ENCODE results near the gene JARID2. TPM values are rescaled to one million over a fixed set of nuclear protein-coding genes. Genes with fewer than 3 reads are reported as not detected.
A peak's percentile ranks its signal among the peaks of the same experiment; 100 is the strongest.

Gene JARID2
- total RNA-seq, 6 experiments from 2014 or later: 2.5 to 3.9 (median 3.0) TPM

DNA sequence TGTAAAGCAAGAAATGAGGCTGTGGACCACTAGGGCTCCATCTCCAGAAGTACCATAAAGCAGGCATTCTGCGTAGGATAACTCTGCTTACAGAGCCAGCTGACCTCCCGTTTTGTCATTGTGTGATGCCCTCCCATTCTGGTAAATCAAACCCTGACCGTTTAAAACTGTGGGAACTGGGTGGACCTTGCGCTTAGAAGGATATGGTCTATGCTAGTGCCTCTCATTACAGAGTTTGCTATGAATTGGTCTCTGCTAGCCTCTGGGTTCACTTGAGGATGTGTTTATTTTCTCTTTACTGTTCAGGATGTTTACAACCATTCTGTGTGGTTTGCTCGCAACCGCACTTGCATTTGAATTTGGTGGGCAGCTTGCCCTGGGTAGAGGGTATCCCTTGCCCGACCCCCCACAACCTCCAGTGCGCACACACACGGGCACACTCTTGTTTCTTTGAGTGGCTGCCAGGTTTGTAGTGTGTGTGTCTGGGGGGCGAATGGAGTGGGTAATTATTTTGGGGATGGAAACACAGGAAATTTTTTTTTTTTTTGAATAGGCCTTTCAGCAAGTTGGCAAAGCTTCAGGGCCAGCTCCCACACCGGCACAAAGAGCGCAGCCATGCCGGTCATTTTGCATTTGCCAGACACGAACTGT, 198.3 kb downstream of the JARID2 start:
- TF ChIP-seq POLR2A (IDR thresholded peaks at IDR 0.05): no peak
- TF ChIP-seq, protein P1, sequence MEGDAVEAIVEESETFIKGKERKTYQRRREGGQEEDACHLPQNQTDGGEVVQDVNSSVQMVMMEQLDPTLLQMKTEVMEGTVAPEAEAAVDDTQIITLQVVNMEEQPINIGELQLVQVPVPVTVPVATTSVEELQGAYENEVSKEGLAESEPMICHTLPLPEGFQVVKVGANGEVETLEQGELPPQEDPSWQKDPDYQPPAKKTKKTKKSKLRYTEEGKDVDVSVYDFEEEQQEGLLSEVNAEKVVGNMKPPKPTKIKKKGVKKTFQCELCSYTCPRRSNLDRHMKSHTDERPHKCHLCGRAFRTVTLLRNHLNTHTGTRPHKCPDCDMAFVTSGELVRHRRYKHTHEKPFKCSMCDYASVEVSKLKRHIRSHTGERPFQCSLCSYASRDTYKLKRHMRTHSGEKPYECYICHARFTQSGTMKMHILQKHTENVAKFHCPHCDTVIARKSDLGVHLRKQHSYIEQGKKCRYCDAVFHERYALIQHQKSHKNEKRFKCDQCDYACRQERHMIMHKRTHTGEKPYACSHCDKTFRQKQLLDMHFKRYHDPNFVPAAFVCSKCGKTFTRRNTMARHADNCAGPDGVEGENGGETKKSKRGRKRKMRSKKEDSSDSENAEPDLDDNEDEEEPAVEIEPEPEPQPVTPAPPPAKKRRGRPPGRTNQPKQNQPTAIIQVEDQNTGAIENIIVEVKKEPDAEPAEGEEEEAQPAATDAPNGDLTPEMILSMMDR (IDR thresholded peaks at IDR 0.05): no peak
- Histone ChIP-seq H3K27me3 (no peaks in the 10 kb centered on the region), H3K36me3 (no peaks in the 10 kb centered on the region), H3K4me3 (no peak overlapping the region), H3K27ac (no peak overlapping the region), H3K9me3 (no peaks in the 10 kb centered on the region), H3K4me1 (peaks cover 0 to 43% (median 12%) of the 10 kb centered on the region in 4 donors)
- DNase-seq: no peak
- ATAC-seq: no peak
- intact Hi-C loops (cut with DNase I): no loop called here
- WGBS (ENCODE audit: insufficient coverage, low coverage, low lambda C conversion rate, missing lambda C conversion rate): 59% methylated on average over 12 of the region's 14 CpGs

DNA sequence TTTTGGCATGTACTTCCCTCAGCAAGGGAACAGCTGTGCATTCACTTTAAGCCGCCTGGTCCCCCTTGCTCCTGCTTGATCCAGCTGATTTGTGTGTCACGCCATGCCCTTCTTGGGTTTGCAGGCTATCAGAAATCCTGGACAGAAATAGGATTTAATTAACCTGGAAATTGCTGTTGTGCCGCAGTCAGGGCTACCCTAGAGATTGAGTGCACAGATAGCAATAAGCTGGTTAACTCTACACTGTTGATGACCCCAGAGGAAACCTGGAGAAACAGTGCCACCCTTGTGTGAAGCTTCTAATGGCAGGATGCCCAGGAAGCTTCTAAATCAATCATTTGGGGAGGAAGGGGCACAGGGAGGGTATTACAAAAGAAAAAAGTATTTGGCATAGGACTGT, 199.0 kb downstream of the JARID2 start:
- no peaks in the 10 kb centered on the region for H3K36me3 ChIP-seq
- DNase-seq (no peak), ATAC-seq (peak; percentile 43 to 52 (median 46))
- intact Hi-C loops (cut with DNase I): no loop called here
- no peaks in the 10 kb centered on the region for H3K9me3 ChIP-seq
- TF ChIP-seq POLR2A (IDR thresholded peaks at IDR 0.05): no peak
- TF ChIP-seq, protein P1 (IDR thresholded peaks at IDR 0.05): peak; percentile 10 to 37 (median 20)
- no peaks in the 10 kb centered on the region for H3K27me3 ChIP-seq
- H3K4me3 ChIP-seq: no peak overlapping the region
- WGBS (ENCODE audit: insufficient coverage, low coverage, low lambda C conversion rate, missing lambda C conversion rate): 71% methylated on average over 3 of the region's 3 CpGs
- H3K4me1 ChIP-seq: peaks cover 0 to 43% (median 12%) of the 10 kb centered on the region in 4 donors
- H3K27ac ChIP-seq: no peak overlapping the region

DNA sequence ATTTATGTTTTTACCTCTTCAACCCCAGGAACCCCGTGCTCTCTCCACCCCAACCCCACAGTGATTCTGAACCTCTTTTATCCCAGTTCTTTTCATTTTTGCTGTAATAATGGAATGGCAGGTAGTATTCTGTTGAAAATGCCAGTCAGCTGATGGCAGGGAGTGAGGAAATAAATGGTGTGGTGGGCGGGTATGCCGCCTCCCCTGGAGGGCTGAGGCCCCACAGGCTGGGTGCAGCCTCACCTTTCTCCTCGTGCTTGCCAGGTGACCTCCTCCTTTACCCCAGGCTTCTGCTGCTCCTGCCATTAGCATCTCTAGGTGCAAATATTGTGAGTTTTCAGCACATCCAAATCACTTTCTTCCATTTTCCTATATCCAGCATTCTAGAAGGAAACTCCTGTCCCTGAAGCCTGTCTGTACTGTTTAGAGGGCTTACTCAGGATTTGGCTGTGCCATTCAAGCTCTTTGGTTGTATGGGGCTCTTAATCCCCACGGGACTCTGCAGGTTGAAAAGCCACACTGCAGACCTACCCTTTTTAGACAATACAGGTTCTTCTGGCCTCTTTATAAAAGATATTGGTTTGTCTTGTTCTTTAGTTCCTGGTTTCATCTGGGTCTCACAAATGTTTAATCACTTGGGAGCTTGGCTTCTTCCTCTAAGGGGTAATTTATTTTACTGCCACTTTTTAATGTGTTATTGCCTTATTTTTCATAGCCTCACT, 201.8 kb downstream of the JARID2 start:
- Histone ChIP-seq H3K4me3 (no peak overlapping the region), H3K27ac (no peak overlapping the region), H3K4me1 (peaks cover 0 to 25% (median 6%) of the 10 kb centered on the region in 4 donors), H3K27me3 (no peaks in the 10 kb centered on the region), H3K9me3 (no peaks in the 10 kb centered on the region), H3K36me3 (no peaks in the 10 kb centered on the region)
- no peak for DNase-seq
- ATAC-seq: no peak
- intact Hi-C loops (cut with DNase I): no loop called here
- TF ChIP-seq POLR2A (IDR thresholded peaks at IDR 0.05): no peak
- TF ChIP-seq, protein P1 (IDR thresholded peaks at IDR 0.05): no peak
- 93% methylated on average over 4 of the region's 5 CpGs for WGBS (ENCODE audit: insufficient coverage, low coverage, low lambda C conversion rate, missing lambda C conversion rate)

DNA sequence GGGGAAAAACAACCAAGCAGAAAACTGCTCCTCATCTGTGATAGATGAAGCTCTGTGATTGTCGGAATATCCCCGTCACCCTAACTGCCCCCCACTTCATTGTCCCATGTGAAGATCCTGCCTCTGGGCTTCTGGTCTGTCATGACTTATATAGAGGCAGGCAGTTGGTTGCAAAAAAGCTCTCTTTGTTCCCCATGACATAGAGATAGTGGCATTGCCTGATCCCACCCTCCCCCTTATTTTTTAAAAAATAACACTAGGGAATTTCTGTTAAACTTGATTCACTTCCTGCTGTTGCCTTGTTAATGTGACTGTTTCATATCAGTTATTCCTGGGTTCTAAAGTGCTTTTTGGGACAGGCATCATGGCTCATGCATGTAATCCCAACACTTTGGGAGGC, 203.1 kb downstream of the JARID2 start:
- intact Hi-C loops (cut with DNase I): no loop called here
- Histone ChIP-seq H3K4me1 (peaks cover 0 to 12% (median 4%) of the 10 kb centered on the region in 4 donors), H3K27me3 (no peaks in the 10 kb centered on the region), H3K27ac (no peak overlapping the region), H3K36me3 (no peaks in the 10 kb centered on the region), H3K9me3 (no peaks in the 10 kb centered on the region), H3K4me3 (no peak overlapping the region)
- TF ChIP-seq, protein P1 (IDR thresholded peaks at IDR 0.05): no peak
- no peak for TF ChIP-seq POLR2A (IDR thresholded peaks at IDR 0.05)
- 94% methylated on average over 2 of the region's 2 CpGs for whole genome bisulfite sequencing (ENCODE audit: insufficient coverage, low coverage, low lambda C conversion rate, missing lambda C conversion rate)
- no peak for DNase-seq
- no peak for ATAC-seq
